ENCODE measurements around the gene GPX2.
"Not testable (repeated sequence)": the region's sequence is repeated elsewhere in the genome, so short reads cannot be mapped to it uniquely, and the experiment has no call there.

The GPX2 gene

DNA sequence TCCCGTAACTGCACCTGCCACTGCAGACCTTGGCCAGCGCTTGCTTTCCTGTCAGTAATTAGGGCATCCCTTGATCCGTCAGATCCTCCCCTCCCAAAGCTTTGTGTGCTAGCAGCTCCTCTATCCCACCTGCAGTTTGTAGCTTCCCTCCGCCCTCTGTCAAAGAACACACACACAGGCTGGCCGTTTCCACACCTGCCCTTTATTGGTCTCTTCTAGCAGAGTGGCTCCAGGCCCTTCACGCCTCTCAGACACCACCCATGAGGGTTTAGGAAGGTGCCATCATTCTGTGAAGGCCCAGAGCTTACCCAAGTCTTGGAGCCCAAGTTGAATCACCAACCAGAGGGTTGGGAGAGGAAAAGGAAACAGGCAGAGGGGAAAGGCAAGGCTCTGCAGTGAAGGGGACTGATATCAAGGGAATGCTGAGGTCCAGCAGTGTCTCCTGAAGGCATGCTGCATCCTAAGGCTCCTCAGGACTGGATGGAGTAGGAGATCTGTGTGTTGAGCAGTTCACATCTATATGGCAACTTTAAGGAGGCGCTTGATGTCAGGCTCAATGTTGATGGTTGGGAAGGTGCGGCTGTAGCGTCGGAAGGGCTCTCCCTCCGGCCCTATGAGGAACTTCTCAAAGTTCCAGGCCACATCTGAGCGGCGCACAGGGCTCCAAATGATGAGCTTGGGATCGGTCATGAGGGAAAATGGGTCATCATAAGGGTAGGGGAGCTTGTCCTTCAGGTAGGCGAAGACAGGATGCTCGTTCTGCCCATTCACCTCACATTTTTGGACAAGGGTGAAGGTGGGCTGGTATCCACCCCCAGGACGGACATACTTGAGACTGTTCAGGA, 3.4 kb downstream of the GPX2 start:
- no peak for DNase-seq (ENCODE audit: low spot score)

GRCh38 chr14:64937821-64938193, 4.7 kb downstream of the GPX2 start:
- peak; percentile 25 for DNase-seq (ENCODE audit: low spot score)

DNA sequence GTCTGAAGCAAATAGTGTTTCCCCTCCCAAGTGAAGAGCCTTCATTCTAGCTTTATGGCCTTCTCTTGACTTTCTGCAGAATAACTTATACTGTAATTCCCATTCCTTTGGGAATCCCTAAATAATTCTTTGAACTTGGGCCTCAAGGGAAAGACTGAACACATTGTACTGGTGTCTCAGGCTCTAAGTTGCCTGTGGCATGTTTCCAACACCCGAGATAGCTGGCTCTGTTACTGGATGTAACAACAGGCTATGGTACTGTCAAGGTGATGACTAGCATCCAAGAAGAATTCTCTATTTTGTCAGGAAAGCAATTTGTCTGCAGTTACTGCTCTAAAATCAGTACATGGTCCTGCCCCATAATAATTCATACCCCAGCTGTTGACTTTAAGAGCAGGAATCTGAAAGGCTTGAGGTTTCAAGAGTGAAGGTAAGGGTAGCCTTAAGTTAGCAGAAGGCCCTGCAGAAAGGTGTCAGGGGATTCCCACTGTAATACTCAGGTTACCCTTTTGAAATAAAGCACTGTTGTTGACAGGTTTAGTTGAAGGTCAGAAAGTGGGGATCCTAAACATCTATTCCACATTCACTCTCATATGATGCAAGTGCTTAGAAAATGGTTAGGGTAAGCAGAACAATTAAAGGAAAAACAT, 5.2 kb downstream of the GPX2 start:
- no peak for DNase-seq (ENCODE audit: low spot score)

- DNase-seq (ENCODE audit: low spot score) = no peak
These were observed 7.0 kb downstream of the GPX2 start for GRCh38 chr14:64935508-64935907.

- no peak for DNase-seq (ENCODE audit: low spot score)
These were observed 8.1 kb downstream of the GPX2 start for GRCh38 chr14:64934338-64934929.

DNA sequence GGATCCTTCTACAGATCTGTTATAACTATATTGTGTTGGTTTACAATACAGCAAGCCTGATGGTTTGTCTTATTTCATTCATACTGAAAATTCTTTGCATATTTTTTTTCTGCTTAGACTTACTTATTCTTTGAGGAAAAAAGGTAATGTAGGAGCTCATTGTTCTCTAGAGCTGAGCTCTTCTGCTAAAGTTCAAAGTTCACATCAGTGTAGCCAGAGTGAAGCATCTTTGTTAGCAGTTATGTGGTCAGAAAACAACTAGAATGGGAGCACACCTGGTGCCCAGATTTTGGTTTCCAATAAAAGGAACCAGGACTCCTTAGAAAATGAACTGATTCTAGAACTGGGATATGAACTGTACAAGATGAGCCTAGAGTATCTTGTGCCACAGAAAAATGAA, 10.3 kb downstream of the GPX2 start:
- DNase-seq (ENCODE audit: low spot score) = no peak

DNA sequence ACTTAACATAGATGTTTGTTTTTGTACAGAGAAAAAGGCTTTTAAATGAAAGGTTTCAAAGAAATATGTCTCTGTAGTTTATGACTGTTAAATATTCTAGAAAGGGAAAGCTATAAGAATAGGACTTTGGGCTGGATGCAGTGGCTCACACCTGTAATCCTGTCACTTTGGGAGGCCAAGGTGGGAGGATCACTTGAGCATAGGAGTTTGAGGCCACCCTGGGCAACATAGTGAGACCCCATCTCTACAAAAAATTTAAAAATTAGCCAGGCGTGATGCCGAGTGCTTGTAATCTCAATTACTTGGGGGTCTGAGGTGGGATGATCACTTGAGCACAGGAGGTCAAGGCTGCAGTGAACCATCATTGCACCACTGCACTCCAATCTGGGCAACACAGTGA, 11.4 kb downstream of the GPX2 start:
- DNase-seq (ENCODE audit: low spot score) = no peak

GRCh38 chr14:64930085-64930843, 12.3 kb downstream of the GPX2 start:
- no peak for DNase-seq (ENCODE audit: low spot score)

DNA sequence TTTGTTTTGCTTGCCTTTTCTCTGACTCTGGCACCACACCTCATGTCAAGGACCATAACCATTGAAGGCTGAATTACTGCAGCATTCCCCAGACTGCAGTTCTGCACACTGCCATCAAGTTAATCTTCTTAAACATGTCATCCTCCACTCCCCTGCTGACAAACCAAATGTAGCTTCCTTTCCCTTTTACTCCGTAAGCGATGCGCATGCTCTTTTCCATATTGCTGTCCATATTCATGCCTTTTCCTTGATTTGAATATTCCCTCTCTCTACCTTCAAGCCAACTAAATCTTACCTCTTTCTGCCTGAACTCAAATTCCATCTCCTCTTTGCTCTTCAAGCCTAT, 13.6 kb downstream of the GPX2 start:
- DNase-seq (ENCODE audit: low spot score) = no peak

DNA sequence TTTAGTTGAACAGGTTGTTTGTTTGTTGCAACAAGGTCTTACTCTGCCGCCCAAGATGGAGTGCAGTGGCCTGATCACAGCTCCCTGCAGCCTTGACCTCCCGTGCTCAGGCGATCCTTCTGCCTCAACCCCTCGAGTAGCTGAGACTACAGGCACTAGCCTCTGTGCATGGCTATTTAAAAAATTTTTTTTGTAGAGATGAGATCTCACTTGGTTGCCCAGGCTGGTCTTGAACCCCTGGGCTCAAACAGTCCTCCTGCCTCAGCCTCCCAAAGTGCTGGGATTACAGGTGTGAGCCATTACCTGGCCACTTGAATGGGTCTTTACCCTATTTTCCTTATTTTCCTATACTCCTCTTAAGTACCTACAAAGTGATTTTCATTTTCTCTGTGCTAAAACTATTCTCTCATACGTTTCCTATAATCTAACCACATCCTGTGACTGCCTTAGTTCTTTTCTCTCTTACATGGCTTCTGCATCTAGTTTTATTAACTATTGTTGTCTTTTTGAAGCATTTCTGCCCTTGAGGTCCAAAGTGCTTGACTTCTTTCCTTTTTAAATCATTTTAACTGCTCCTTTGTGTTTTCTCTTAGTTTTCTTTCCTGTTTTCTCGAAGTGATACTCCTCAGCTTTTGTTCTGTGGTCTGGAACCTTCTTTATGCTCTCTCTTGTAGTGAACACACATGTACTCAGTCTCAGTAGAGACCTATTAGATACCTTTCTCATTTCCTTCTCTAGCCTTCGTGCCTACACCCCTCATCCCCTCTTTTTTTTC, 14.1 kb downstream of the GPX2 start:
- DNase-seq (ENCODE audit: low spot score) = no peak

DNA sequence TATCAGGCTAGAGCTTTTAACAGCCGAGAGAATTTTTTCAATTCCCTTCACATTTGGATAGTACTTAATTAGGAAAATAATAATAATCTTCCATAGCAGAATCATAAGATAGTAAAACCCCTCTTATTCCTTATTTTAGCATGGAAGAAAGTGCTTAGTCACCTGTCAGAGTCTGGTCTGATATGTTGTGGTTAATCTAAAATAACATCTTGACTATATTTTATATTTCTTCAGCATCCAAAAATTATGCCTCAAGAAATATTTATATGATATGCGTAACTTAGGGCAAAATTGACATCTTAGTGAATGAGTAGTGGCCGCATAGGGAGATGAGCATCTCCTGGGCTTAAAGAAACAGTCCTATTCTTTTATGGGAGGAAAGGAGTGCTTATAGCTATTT, 15.5 kb downstream of the GPX2 start:
- no peak for DNase-seq (ENCODE audit: low spot score)

GRCh38 chr14:64926398-64926995, 16.0 kb downstream of the GPX2 start:
- no peak for DNase-seq (ENCODE audit: low spot score)

- DNase-seq (ENCODE audit: low spot score) = no peak
These were observed 19.5 kb downstream of the GPX2 start for GRCh38 chr14:64923015-64923414.

- no peak for DNase-seq (ENCODE audit: low spot score)
These were observed 22.1 kb downstream of the GPX2 start for GRCh38 chr14:64920465-64920864.

- no peak for DNase-seq (ENCODE audit: low spot score)
These were observed 22.9 kb downstream of the GPX2 start for GRCh38 chr14:64919618-64920017.

DNA sequence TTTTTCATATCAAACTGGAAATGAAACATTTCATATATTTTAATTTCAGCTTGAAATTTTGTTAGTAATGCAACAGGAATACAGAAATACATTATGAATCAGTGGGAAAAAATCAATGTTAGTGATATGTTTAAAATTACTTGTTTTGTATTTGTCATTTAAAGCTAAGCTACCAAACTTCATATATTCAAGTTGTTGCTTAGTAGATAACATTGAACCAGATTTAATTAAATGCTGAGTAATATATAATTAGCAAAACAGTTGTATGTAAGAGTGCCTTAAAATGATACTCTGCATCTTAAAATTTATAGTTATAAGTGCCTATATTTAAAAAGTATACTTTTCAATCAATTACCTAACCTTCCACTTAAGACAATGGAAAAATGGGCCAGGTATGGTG, 23.3 kb downstream of the GPX2 start:
- no peak for DNase-seq (ENCODE audit: low spot score)

DNA sequence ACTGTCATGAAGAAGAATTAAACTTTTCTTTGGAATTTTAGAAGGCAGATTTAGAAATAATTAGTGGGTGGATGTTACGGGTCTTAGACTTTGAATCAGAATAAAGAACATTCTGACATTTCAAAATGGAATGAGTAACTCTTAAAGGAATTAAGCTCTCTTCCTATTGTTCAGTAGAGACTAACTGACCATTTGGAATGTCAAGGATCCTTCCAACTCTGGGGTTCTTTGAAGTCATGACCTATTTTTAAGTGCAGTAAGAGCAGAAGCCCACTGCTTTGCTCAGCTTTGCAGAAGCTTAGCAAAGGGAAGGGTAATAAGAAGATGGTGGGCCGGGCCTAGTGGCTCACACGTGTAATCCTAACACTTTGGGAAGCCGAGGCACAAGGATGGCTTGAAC, 24.3 kb downstream of the GPX2 start:
- DNase-seq (ENCODE audit: low spot score) = no peak

DNA sequence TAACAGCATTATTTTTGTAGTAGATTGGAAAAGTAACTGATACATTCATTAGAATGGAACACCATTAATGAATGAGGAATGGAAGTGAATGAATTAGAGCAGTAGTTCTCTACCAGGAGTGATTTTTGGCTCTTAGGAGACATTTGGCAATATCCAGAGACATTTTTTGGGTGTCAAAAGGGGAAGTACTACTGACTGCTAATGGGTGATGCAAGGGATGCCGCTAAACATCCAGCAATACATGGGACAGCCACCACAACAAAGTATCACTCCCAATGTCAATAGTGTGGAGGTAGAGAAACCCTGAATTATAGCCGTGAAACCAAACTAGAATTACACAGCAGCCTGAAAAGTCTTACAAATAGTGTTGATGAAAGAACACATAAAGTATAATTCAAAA, 26.7 kb downstream of the GPX2 start:
- DNase-seq (ENCODE audit: low spot score) = no peak

DNA sequence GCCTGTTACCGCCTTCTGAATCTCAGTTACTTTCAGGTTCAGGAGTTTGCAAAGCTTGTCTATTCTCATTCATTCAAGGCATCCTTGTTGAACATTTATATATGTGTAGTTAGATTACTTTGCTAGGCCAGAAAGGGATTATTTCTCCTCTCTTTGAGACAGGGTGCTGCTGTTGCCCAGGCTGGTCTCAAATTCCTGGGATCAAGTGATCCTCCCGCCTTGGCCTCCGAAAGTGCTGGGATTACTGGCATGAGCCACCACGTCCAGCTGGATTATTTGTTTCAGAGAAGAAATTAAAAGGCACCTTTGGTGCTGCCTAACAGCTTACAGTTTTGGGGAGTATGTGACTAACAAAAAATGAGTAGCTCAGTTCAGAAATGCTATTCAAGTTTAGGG, 27.5 kb downstream of the GPX2 start:
- peak; percentile 22 for DNase-seq (ENCODE audit: low spot score)

- peak; percentile 98 for DNase-seq (ENCODE audit: low spot score)
These were observed 28.1 kb downstream of the GPX2 start, which contains the start of gene CHURC1 for GRCh38 chr14:64914237-64915028. TSS of gene CHURC1 (plus strand) at chr14:64914455. CDS start at chr14:64914496, 41 bp downstream.

DNA sequence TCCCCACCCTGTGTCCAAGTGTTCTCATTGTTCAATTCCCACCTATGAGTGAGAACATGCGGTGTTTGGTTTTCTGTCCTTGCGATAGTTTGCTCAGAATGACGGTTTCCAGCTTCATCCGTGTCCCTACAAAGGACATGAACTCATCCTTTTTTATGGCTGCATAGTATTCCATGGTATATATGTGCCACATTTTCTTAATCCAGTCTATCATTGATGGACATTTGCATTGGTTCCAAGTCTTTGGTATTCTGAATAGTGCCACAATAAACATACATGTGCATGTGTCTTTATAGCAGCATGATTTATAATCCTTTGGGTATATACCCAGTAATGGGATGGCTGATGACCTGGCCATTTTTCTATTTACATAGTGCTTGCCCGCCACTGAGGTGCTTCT, 29.1 kb downstream of the GPX2 start:
- not testable (repeated sequence) for DNase-seq (ENCODE audit: low spot score)

Data from RKO (cell line).